ENCODE data around the gene MYO1E.
"Not testable (repeated sequence)": the region's sequence is repeated elsewhere in the genome, so short reads cannot be mapped to it uniquely, and the experiment has no call there.

Gene MYO1E

GRCh38 chr15:59396211-59396610 lies 23.5 kb upstream of the MYO1E start:
- Histone ChIP-seq H3K27me3 (ENCODE audit: insufficient read depth, low read depth, severe bottlenecking) (no peaks in the 10 kb centered on the region), H3K36me3 (no peaks in the 10 kb centered on the region), H3K9me3 (ENCODE audit: severe bottlenecking) (no peaks in the 10 kb centered on the region), H3K4me3 (ENCODE audit: low read depth, low read length) (no peak overlapping the region), H3K27ac (no peak overlapping the region)
- no peak for TF ChIP-seq CTCF (IDR thresholded peaks at IDR 0.05; ENCODE audit: low read depth, low read length)
- no peak for DNase-seq

- no peak overlapping the region for H3K27ac ChIP-seq
- no peaks in the 10 kb centered on the region for H3K27me3 ChIP-seq (ENCODE audit: insufficient read depth, low read depth, severe bottlenecking)
- H3K36me3 ChIP-seq: no peaks in the 10 kb centered on the region
- DNase-seq: no peak
- no peak for TF ChIP-seq CTCF (IDR thresholded peaks at IDR 0.05; ENCODE audit: low read depth, low read length)
- no peak overlapping the region for H3K4me3 ChIP-seq (ENCODE audit: low read depth, low read length)
- no peaks in the 10 kb centered on the region for H3K9me3 ChIP-seq (ENCODE audit: severe bottlenecking)
Observed at GRCh38 chr15:59394166-59394661, 21.5 kb upstream of the MYO1E start.

- no peak for TF ChIP-seq CTCF (IDR thresholded peaks at IDR 0.05; ENCODE audit: low read depth, low read length)
- no peak overlapping the region for H3K27ac ChIP-seq
Observed at GRCh38 chr15:59392299-59392698, 19.6 kb upstream of the MYO1E start.

GRCh38 chr15:59388670-59389069 lies 16.0 kb upstream of the MYO1E start:
- Histone ChIP-seq H3K36me3 (no peaks in the 10 kb centered on the region), H3K9me3 (ENCODE audit: severe bottlenecking) (no peaks in the 10 kb centered on the region), H3K4me3 (ENCODE audit: low read depth, low read length) (no peak overlapping the region), H3K27me3 (ENCODE audit: insufficient read depth, low read depth, severe bottlenecking) (no peaks in the 10 kb centered on the region), H3K27ac (no peak overlapping the region)
- DNase-seq: no peak
- no peak for TF ChIP-seq CTCF (IDR thresholded peaks at IDR 0.05; ENCODE audit: low read depth, low read length)

More at GRCh38 chr15:59392299-59392698, 19.6 kb upstream of the MYO1E start:
- no peaks in the 10 kb centered on the region for H3K27me3 ChIP-seq (ENCODE audit: insufficient read depth, low read depth, severe bottlenecking)
- no peak for DNase-seq
- H3K36me3 ChIP-seq: no peaks in the 10 kb centered on the region
- no peaks in the 10 kb centered on the region for H3K9me3 ChIP-seq (ENCODE audit: severe bottlenecking)
- no peak overlapping the region for H3K4me3 ChIP-seq (ENCODE audit: low read depth, low read length)

GRCh38 chr15:59387196-59387878 lies 14.7 kb upstream of the MYO1E start:
- H3K36me3 ChIP-seq; H3K27ac ChIP-seq; H3K4me3 ChIP-seq (ENCODE audit: low read depth, low read length); H3K9me3 ChIP-seq (ENCODE audit: severe bottlenecking); DNase-seq; H3K27me3 ChIP-seq (ENCODE audit: insufficient read depth, low read depth, severe bottlenecking): not testable (repeated sequence)

- TF ChIP-seq CTCF (IDR thresholded peaks at IDR 0.05; ENCODE audit: low read depth, low read length): no peak
- Histone ChIP-seq H3K27me3 (ENCODE audit: insufficient read depth, low read depth, severe bottlenecking) (no peaks in the 10 kb centered on the region), H3K9me3 (ENCODE audit: severe bottlenecking) (no peaks in the 10 kb centered on the region)
Observed at GRCh38 chr15:59385171-59385570, 12.5 kb upstream of the MYO1E start.

More at GRCh38 chr15:59385171-59385570, 12.5 kb upstream of the MYO1E start:
- Histone ChIP-seq H3K36me3 (no peaks in the 10 kb centered on the region), H3K27ac (no peak overlapping the region), H3K4me3 (ENCODE audit: low read depth, low read length) (no peak overlapping the region)
- no peak for DNase-seq
